HG02938 (cell line): Measurements from ENCODE around the gene PLCB4.

Experiments
- ATAC-seq: cut with Tn5 transposase; IDR thresholded peaks from one replicate; pipeline ENCODE4 v1.9.1; 2021; ENCODE audit warnings: mild to moderate bottlenecking, moderate library complexity; ENCODE audit not compliant: unreplicated experiment

PLCB4 gene

DNA sequence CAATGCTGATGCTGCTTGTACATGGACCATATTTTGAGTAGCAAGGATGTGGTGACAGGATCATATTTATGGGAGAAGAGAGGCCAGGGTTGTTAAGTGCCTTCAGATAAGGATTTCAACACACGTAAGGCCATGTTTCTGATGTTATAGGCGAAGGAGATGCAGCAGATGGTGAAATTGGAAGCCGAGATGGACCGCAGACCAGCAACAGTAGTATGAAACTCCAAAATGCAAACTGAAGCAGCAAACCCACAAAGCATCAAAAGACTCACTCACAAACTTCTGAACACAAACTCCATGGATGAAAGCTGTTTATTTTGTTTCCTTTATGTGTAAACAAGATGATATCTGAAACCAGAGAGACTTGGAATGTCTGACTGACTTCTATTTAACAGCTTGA, 409.9 kb downstream of the PLCB4 start:
- no peak for ATAC-seq

DNA sequence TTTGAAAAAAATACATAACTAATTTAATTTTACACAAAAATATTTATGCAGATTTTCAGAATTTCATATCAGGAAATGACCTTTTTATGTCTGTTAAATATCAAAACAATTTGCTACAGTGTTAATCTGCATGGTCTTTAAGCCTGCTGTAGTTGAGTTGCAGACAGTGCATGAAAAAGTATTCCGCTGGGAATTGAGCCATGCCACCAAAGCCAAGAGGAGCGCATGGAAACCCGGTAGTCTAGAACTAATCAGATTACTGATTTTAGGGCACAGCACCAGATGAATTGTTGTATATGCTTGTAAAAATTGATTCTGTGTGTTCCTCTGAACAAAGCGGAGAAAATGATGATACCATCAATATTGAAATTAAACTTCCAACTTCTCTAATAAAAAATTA, 411.2 kb downstream of the PLCB4 start:
- no peak for ATAC-seq

DNA sequence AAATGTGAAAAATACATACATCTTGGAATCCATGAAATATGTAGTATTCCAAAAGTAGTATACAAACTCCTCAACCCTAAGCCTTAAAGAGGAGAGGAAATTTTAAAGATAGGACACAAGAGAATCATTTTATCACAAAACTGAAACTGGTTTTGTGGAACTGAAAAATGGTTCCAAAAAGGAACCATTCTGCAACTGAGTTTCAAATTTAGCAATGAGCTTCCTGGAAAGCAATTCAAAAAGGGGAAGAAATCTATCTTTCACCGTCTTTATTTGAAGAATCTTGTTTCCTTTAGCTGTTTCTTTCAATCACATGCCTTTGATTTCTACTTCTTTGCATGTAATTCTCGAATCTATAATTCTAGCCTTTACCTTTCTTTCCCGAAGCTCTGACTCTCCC, 413.3 kb downstream of the PLCB4 start:
- ATAC-seq: no peak

DNA sequence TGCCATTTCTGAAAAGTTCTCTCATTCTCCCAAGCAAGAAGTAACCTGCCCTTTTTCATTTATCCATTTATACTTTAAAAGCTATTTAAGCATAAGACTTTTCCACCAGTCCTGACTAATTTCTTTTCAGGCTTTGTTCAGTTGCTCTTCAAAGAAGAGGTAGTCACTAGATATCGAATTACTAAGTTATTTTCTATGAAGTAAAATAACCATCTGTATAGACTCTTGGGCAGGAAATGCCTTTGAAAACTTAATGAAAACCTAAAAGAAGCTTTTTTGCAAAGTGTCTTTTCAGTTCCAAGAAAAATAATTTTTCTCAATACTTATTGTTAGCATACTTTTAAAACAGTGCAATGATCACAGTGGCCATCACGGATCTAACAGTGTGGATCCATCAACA, 414.2 kb downstream of the PLCB4 start:
- ATAC-seq: no peak

DNA sequence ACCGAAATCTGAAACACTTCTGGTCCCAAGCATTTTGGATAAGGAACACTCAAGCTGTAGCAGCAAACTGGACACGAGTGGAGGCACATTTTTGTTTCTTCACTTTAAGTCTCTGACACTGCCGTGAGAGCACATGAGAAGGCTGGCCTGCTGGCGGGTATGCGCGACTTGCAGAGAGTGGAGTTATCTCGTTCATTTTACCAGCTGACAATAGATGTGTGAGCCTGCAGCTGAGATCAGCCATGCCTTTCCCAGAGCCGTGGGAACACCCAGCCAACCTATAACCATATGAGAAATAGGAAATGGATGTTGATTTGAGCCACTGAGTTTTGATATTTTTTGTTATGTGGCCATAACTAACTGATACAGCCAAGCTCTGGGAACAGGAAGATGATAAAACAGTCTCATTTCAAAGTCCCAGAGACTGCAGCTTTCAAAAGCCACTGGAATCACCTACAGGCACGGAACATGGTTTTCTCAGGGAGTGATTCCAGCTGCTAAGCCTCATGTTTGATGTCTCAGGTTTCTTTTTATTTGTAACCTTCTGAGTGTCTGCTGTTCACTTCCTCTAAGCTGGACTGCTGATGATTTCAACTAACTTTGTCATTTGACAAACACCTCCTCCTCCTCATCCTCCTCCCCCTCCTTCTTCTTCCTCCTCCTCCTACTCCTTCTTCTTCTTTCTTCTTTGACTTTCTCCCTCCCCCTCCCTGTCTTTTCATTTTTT, 416.9 kb downstream of the PLCB4 start:
- ATAC-seq: no peak

DNA sequence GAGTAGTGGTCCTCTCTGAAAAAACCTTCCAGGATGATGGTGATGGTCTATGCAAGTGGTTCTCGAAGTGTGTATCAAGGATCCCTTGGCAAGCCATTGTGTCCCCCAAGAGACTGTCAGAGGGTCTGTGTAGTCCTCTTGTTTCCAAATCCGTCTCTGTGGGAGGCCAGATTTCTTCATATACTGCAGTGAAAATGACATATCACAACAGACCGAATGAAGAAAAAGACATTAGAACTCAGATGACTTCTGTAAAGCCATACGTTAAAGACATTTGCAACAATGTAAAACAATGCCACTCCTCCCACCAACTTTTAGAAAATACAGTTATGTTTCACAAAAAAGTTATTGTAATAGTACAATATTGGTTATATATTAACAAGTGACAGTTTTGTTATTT, 418.3 kb downstream of the PLCB4 start:
- no peak for ATAC-seq

DNA sequence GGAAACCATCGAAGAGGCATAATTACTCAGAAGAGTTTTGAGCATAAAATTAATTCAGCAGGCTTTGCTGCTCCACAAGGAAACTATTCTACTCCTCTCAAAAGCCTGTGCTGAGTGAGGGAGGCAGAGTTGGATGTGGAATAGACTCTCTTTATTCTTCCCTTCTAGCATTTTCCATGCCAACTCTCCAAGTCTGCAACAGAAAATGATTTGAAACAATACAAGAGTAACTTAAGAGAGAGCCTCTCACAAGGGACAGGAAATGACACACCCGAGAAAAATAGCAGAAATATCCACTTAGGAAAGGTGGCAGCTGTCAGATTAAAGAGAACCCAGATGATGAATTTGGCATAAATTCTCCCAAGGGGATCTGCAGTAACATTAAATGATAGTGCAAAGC, 419.2 kb downstream of the PLCB4 start:
- ATAC-seq: no peak

DNA sequence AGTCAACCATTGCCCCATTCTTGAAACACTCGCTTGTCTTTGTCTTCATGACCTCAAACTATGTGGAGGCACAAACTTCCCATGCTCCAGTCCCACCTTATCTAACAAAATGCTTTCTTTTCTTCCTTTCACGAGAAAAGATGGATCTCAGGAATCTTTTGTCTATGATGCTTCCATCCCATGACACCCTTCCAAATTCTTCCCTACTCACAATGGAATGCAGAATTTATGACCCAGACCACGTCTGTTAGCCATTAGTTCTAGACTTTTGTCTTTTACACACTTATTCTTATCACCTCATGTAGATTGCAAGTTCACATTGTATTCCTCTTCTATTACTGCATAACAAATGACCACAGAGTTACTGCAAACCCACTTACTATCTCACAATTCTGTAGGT, 421.3 kb downstream of the PLCB4 start:
- no peak for ATAC-seq

DNA sequence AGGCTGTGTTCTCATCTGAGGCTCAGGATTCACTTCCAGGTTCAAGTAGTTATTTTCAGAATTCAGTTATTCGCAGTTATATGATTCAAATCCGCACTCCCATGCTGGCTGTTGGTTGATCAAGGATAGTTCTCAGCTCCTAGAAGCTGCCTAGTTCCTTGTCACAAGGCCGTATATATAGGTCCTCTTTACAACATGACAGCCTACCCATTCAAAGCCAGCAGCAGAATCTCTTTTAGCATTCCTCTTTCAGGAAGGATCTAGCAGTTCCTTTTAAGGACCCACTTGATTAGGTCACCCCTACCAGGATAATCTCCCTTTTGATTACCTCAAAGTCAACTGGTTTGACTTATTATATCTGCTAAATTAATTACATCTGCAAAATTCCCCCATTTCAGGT, 421.7 kb downstream of the PLCB4 start:
- no peak for ATAC-seq

DNA sequence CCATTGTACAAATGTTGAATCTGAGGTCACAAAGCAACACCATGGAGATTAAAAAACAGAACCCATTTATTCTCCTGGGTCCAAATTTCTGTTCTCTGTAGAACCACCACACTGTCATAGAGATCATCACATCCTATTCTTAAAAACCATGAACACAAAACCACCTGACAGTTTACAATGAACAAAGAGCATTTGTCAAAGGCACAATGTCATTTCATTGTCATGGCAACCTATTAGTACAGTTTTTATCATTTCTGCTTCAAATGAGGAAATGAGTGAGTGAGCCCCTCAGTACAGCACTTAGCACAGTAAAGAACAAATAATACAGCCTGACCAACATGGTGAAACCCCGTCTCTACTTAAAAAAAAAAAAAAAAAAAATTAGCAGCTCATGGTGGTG, 422.4 kb downstream of the PLCB4 start:
- ATAC-seq: no peak

DNA sequence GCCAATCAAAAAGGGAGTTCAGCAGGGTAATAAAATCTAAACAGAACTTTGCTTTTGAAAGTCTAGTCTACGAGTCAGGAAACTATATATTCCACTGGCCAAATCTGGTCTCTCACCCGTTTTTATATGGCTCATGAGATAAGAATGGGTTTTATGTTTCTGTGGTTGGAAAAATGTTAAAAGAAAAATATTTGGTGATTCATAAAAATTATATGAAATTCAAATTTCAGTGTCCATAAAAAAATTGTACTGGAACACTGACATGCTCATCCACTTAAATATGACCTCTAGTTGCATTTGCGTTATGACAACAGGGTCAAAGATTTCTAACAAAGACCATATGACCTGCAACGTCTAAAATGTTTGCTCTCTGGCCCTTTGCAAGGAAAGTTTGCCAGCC, 423.2 kb downstream of the PLCB4 start:
- ATAC-seq: no peak

DNA sequence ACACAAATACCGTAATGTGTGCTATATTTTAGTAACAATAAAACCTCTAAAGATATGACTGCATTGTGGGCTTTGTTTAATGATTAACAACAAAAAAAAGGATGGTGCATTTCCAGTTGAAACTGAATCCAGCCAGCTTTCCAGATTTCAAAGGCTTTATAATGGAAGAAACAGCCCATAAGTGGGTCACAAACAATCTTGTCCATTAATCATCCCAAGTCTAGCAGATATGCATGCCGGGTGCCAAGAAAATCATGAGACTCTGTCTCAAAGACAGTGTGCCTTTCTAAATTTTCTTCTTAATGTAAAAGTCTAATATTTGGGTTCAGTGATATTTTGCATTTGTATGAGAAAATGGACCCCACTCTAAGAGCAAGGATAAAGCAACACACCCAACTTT, 424.9 kb downstream of the PLCB4 start:
- no peak for ATAC-seq

DNA sequence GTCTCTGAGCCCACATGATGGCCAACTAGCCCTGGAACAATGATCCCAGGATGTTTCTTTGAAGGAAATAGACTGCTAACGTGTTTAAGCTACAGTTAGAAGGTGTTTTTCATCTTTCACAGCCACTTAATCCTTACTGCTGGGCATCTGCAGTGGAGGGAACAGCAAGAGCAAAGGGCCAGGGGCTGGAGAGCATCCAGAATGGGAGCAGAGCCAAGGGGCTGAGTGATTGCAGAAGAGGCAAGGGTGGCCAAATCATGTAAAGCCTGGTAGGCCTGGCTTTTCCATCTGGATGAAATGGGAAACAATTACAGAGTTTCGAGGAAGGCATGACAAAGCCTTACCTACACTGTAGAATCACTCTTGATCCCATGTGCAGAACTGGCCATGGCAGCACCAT, 426.8 kb downstream of the PLCB4 start:
- ATAC-seq: no peak

DNA sequence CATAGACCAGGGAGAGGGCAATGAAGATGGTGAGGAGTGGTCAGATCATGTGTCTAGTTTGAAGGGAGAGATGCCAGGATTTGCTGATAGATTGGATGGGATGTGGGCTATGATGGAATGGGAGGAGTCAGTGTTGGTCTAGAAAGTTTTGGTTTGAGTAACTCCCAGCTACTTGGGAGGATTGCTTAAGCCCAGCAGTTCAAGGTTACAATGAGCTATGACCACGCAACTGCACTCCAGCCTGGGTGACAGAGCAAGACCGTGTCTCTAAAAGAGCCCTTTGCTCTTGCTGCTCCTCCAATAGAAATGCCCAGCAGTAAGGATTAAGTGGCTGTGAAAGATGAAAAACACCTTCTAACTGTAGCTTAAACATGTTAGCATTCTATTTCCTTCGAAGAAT, 427.3 kb downstream of the PLCB4 start:
- no peak for ATAC-seq

DNA sequence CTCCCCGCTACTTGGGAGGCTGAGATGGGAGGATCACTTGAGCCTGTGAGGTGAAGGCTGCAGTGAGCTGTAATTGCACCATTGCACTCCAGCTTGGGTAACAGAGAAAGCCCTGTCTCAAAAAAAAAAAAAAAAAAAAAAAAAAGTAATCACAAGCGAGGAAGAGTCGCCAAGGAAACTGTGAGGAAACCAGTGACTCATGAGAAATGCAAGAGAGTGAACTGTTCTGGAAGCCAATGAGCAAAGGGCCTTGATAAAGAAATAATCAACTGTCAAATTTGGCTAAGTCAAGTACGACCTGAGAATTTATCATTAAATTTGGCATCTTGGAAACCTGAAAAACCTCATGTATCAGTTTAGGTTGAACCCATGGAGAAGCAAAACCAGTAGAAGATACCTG, 429.4 kb downstream of the PLCB4 start:
- no peak for ATAC-seq

DNA sequence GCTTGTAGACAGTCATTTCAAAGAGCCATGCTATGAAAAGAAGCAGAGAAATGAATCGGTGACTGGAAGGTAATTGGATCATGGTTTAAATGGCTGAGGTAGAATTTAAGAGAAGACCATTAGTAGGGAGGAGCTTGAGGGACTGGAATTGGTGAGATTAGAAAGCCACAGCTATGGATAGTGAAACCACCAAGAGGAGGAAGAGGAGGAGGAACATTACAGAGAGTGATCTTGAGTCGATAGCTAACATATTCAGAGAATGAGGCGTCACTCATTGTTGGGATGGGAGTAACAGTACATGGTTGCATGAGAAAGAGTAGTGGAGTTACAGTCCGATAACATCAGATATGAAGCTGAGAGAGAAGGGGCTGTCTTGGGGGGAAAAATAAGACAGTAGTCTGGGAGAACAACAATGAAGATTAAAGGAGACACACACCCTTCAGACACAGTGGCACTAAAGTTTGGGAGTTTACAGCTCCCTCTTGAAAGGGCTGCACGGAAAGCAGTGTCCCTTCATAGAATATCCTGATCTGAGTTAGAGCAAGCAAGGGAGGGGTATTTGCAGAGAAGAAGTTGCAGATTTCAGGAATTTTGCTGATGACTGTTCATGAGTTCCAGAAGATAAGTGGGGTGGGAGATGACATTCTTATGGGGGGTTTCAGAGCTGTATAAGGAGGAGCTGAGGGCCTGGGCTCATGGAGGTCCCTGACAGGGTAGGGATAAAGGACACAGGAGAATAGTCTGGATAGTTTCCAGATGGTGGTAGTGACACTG, 430.4 kb downstream of the PLCB4 start:
- ATAC-seq: no peak

DNA sequence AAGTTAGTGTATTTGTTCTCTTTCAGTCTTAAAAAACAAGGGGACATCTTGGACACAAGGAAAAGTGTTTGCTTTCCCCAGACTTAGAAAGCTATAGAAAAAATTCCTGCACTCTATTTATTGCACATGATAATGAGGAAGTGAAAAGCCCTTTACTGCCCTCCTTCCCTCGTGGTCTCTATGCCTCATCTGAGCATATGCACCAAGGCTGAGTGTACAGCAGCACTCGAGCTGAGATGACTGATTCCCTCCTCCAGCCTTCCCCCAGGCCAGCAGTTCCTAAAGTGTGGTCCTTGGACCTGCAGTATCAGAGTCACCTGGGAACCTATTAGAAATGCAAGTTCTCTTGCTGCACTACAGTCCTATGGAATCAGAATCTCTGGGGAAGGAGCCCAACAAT, 431.2 kb downstream of the PLCB4 start:
- no peak for ATAC-seq

DNA sequence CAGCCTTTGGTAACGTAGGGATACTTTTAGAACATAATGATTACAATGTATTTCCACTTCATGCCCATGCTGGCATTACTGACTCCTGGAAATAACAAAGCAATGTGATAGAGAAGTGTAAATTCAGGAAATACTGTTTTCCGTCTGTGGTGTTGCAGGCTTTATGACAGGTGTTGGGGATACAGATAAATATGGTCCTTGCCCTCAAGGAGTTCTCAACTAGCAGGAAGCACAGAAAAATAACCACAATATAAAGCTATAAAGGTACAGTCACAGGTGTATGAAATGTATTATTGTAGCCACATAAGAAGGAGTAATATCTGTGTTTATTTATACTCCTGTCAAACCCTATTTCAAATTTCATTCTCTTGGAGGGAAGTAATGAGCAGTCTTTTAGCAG, 432.6 kb downstream of the PLCB4 start:
- ATAC-seq: no peak

DNA sequence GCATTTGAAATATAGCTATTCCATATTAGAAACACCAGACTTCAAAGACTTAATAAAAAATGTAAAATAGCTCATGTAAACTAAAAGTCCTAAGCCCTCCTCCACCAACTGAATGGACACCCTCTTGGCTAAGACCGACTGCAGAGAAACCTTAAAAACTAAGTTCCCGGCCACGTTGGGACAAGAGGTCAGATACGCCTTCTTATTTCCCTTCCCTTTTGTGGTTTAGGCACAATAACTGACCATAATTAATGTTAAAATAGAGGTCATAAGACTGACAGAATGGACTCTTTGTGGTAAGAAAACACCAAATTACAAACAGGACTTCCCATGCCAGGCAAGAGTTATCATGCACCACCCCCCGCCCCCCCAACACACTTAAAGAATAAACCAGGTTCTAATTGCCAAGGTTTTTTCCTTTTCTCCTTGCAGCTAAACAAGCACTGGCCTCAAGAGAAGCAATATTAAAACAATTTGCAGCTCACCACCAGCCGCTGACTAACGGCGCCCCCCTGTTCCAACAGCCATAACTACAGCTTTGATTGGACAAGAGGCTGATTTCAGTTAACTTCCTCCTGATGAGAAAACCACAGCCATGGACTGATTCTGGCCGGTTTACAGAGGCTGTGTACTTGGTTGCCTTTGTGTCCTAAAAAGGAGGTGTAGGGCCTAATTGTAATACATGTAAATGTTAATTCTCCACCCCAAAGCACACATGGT, 434.8 kb downstream of the PLCB4 start:
- no peak for ATAC-seq

DNA sequence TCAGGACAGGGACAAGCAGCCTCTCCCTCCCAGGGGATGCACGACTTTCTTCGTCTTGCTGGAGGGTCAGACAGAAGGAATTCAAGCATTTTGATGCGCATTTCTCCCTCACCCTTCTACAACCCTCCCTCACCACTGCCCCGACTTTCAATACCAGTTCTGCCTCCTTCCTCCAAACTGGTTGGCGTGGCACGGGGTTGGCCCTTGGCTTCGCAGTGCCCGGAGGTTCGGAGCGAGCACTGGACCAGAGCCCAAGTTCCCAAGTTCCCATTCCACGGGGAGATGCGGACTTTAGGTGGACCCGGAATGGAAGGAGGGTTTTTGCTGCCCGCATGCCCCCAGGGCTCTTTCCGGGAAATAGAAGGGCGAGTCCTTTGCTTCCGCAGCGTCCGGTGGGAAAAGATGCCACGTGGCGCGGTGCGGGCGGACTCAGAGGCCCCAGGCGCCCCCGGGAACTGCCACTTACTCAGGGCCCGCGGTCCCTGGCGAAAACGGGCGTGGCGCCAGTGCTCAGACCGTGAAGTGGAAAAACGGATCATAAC, 437.5 kb downstream of the PLCB4 start:
- no peak for ATAC-seq

DNA sequence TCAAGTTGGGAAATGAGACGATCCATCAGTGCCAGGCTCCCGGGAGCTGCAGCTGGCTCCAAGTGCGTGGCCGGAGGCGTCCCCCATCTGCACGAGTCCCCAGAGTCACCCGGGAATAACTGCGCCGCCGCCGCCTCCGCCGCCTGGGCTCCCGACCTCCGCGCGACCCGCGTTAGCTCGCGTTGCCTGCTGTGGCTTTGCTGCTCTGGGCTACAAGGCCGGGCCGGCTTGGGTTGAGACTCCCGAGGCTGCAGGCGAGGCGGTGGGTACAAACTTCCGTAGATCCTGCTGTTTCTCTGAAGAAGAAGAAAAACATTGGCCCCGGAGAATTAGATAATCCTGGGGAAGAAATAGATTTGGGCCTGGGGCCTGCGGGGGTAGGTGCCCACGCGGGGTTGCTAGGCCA, 438.1 kb downstream of the PLCB4 start:
- ATAC-seq: no peak
